HG02610 (cell line): Measurements from ENCODE around the gene HYDIN.

Experiments used
- ATAC-seq: cut with Tn5 transposase; IDR thresholded peaks from one replicate; pipeline ENCODE4 v1.9.1; 2021; ENCODE audit warnings: mild to moderate bottlenecking, moderate library complexity; ENCODE audit not compliant: unreplicated experiment

HYDIN gene

DNA sequence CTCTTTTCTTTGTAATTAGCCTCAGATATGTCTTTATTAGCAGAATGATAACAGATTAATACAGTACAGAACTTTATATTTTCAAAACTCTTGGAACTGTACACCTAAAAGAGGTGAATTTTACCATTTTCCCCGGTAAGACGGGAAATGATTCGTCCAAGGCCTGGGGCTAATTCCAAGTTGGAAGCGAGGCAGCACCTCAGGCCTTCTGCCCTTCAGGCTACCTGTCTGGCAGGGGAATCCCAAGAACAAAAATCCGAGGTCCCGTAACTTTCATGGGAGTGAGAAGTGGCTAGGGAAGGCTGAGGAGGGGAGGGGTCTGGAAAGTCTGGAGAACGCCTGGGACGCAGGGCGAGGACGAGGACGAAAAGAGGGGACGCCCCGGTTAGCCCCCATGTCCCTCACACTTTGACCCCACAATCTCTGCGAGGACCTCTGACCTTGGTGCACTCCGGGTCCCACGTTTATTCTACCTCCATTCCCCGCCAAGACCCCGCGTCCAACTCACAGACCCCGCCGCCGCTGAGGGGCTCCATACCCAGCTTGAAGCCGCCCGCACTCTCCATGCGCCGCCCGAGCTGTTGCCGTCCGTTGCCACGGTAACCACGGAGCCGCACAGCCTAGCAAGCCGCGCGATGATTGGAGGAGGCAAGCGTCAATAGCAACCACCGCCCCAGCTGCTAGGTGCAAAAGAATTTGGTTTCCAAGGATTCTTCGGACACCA is at the start of gene HYDIN:
Gene HYDIN (minus strand): TSS at position 601 of the 724 bp plus-strand sequence. CDS start 43,827 bp downstream, outside the sequence.
- no peak for ATAC-seq

DNA sequence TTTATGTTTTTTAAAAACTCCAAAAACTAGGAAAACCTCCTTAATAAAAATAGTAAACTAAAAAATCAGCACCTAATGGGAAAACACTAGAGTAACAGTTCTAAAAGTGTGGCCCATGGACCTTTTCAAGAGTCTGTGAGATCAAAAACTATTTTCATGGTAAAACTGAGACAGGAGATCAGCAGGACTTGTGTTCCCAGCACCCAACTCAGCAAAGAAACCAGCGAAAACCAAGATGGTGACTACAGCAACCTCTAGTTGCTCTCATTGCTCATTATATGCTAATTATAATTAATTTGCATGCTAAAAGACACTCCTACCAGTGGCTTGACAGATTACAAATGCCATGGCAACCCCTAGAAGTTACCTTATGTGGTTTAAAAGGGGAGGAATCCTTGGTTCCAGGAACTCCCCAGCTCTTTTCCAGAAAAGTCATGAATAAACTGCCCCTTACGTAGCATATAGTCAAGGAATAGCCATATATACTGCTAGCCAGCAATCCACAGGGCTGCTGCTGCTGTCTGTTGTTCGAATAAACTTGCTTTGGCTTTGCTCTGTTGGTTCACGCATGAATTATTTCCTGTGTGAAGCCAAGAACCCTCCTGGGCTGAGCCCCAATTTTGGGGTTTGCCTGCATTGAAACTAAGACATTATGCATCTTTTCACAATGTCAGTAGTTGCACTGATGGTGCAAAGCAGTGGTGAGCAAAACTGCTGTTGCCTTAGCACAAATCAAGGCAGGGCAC is 46.2 kb upstream of the HYDIN start:
- no peak for ATAC-seq

DNA sequence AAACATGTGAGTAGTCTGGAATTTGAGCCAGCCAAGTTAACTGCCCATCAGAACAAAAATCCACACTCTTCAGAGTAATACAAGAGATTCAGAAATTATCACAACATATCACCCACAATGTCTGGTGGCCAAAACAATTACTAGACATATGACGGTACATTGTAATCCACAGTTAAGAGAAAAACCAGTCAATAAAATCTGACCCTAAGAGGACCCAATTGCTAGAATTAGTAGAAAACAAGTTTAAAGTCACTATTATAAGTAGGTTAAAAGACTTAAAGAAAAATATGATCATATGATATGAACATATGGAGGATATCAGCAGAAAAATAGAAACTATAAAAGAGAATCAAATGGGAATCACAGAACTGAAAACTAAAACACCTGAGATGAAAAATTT is 42.9 kb upstream of the HYDIN start:
- ATAC-seq, result no peak

DNA sequence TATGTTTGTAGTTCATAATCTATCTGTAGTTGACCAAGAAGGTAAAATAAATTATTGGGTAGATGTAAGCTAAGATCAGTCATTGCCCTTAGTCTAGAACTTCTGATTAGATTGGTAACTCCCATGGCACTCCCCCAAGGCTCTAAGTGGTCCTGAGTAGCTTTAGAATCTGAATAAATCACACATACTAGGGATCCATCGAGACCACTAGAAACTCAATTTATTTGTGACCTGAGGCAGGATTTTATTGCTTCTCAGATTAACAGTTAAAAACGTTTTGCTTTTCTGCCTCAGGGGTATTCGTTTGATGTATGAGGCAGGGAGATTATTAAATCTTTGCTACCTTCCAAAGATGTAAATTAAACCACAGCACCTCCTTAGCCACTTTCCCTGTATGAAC is 33.8 kb upstream of the HYDIN start:
- ATAC-seq, result no peak

DNA sequence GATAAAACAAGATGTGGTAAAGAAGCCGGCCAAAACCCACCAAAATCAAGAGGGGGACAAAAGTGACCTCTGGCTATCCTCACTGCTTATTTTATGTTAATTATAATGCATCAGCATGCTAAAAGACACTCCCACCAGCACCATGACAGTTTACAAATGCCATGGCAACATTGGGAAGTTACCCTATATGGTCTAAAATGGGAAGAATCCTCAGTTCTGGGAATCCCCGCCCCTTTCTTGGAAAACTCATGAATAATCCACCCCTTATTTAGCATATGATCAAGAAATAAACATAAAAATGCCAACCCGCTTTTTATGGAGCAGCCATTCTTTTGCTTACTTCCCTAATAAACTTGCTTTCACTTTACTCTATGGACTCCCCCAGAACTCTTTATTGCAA is 33.1 kb upstream of the HYDIN start:
- ATAC-seq, result no peak

DNA sequence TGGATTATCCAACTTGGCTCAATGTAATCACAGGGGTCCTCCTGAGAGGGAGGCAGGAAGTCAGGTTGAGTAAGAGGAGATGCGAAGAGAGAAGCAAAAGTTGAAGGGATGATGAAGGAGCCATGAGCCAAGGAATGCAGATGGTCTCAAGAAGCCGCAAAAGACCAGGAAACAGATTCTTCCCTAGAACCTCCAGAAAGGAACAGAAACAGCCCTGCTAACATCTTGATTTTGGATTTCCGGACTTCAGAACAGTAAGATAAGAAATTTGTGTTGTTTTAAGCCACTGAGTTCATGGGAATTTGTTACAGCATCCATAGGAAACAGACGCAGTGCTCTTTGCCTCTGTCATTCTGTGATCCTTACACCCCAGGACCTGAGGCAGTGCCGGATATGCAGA is 31.9 kb upstream of the HYDIN start:
- ATAC-seq, result no peak

DNA sequence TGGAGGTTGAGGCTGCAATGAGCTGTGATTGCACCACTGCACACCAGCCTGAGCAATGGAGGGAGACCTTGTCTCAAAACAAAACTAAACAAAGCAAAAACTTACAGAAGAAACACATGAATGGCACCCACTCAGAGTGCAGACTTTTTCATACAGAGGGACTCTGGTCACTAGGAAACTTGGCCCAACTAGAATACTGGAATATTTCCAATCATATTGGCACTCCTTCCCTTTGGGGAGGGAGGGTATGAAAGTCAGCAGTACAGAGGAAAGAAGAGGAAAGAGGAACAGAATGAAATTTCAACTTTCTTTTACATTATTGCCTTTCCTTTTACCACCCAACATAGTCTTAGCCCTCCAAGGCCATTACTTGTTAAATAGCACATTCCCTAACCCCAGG is 30.5 kb upstream of the HYDIN start:
- no peak for ATAC-seq

DNA sequence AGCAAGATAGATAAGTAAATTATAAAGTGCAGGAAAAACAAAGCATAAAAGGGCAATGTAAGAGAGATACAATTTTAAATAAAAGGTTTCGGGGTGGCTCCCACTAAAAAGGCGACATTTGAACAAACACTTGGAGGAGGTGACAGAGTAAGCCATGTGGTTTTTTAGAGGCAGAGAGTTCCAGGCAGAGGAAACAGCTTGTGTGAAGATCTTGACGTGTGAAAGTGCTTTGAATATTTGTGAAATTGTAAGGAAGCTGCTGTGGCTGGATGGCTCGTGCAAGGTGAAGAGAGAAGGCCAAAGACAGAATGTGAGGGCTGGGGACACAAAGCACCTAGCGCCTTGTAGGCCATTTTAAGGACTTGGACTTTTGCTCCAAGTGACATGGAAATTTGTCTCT is 28.6 kb upstream of the HYDIN start:
- ATAC-seq, result no peak

DNA sequence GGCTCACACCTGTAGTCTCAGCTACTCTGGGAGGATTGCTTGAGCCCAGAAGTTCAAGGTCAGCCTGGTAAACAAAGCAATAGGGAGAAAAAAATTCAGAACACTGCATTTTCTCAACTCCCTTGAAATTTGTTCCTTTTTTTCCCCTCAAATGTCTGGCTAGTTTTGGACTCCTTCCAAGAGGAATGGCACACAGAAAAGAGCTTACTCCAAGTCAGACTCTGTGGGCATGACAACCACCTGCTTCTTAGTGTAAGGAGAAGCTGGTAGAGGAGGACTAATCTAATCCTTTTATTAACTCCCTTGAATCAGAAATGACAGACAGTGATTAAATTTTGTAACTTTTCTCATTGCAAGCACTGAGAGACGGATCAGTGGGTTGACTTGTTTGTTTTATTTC is 27.9 kb upstream of the HYDIN start:
- no peak for ATAC-seq

DNA sequence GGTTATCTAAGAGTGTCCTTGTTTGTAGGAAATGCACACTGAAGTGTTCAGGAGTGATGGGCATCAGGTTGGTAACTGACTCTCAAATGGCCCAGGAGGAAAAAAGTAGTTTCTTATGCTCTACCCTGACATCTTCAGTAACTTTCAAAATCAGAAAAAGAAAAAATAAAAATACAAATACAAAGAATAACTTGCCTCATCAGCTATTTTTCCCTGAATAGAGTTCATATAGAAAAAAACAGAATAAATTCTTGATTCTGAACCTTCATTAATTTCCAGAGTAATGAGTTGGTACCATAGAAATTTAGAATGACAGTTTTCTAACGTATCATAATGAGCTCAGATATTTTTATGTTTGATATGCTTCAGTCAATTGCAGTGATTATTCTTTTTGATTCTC is 27.2 kb upstream of the HYDIN start:
- no peak for ATAC-seq

DNA sequence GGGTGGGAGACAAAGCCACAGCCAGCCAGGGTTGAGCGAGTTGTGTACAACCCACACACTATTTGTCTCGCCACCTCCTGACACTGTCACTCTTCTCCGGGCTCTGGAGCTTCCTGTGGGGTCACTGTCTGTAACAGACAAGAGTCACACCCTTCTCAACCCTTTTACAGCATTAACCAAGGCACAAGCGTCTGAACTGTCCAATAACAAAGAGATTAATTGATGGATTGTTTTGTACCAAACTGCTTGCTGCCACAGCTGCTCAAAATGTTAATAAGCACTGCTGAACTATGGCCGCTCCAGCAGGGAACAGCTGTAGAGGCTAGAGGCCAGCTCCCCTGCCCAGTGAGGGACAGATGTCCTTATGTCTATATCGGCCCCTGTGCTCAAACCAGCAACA is 25.2 kb upstream of the HYDIN start:
- no peak for ATAC-seq

DNA sequence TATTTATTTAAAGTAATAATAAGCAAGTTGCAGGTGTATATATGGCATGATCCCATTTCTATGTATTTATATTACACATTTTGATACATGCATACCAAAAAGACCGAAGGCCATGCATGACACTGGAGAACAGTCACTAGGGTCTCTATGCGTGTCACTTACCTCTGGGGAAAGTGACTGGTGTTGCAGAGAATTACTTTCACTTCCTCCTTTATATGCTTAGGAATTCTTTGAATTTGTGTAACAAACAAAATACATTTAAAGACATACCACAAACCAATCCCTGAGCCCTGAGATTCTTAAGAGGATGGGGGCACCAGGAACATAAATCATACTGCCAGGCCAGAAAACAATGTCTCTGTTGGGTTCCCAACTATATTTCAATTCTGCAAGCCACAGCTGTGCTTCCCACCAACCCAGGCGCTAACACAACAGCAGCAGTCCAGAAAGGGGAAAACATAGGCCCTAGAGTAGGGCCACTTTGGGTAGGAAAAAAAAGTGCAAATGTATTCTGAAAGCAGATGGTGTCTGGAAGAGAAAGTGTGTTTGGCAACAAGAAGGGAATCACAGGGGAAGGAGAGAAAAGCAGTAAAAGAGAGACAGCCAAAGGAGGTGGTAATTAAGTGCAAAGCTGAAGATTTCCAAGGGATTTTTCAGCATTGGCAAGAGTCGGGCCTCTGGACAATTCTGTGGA is 24.5 kb upstream of the HYDIN start:
- ATAC-seq, result no peak

DNA sequence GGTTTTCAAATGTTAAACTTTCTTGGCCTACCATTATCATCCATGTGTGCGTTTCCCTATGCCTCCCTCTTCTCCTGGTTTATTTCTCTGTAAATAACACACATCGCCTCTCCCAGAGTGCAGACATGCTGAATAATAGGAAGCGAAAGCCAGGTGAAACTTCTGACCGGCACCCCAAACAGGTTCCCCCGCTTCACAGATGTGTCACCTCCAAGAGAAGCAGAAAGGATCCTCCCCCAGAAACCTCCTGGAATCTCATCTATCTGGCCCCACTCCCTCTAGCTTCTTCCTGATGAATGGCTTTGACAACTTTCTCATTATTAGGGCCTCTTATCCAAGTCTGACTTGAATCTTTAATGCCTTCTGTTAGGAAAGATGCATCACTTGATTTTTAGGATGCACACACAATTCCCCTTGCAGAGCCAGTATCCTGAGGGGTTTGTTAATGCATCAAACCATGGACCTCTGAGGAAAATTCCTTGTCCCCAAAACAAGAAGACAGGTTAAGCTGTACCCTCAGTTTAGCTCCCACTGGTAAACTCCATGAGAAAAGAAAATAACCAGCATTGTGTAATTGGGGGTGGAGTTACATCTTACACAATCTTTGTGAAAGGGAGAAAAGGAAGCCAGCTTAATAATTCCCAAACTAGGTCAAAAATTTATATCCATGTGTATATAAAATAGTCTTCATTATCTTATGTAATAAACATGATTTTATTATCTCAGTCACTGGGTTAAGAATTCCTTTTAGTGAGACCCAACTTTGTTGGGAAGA is 20.1 kb upstream of the HYDIN start:
- ATAC-seq, result no peak

DNA sequence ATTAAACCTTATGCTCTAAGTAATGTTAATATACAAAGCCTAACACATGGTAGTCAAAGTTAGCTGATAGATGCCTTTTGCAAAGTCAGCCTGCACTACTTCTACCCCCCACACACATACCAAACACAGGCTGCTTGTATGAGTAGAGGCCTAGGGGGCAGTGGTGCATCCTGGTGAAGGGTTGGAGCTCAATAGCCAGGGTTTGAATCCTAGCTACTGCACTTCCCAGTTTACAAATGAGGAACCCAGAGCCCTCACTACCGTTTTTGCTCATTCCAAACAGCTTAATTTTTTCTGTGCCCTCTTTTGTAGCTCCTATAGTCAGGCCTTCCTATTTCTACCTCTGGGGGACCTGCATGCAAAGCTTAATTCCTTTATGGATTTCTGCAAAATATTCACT is 18.9 kb upstream of the HYDIN start:
- no peak for ATAC-seq

DNA sequence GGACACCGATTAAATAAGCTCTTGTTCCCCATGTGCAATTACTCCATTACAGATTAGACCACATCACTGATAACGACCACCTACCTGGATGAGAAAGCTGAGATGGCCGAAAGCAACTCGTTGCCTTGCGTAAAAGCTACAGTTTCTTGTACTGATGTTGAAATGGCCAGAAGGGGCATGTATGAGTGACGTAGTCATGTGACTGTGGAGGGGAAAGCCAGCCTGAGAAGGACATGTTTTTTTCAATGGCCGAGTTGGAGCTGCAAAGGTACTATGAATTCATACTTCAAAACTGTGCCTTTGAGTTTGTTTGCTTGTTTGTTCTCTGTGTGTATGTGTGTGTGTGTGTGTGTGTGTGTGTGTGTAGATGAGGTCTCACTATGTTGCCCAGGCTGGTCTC is 17.0 kb upstream of the HYDIN start:
- ATAC-seq, result no peak

DNA sequence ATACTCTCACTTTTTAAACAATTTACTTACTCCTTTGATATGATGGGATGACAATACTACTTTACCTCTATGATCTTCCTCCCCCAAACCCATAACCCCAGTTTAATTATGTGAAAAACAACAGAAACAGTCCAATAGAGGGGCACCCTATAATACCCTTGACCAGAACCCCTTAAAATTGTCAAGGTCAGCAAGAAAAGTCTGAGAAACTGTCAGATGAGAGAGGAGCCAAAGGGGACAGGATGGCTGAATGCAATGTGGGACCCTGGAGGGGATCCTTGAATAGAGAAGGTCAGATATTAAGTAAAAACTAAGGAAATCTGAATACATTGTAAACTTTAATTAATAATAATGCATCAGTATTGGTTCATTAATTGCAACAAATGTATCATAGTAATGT is 15.8 kb upstream of the HYDIN start:
- ATAC-seq, result no peak

DNA sequence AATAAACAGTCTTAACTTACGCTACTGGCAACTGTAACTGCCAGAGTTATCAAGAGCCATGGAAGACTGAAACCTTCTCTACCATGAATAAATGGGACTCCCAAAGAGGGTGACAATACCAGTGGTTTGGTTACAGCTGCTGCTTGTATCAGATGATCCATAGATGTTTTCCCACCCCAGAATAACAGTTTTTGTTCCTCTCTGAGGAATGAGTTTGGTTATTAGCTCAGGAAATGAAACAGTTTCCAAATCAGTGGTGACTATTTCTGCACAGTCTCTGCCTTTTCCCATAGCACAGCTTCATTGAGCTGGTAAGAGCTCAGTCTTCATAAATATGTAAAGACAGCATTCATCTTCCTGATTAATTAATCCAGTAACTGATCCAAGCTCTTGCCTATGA is 14.0 kb upstream of the HYDIN start:
- ATAC-seq, result no peak

DNA sequence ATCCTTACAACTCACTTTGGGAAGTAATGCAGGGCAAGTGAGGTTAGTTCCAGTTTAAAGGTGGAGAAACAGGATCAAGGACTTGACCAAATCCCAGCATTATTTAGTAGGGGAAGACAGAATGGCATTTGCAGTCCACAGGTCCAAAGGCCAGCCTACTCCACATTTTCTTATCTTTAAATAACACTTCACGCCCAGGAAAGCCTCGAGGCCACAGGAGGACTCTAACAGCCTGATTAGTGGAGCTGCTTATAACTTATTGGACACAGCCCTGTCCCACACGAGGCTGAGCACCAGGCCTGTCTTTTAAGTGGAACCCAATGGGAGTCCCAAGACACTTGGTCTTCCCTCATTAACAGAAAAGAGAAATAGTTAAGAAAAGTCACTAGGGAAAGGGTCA is 12.1 kb upstream of the HYDIN start:
- ATAC-seq, result no peak

DNA sequence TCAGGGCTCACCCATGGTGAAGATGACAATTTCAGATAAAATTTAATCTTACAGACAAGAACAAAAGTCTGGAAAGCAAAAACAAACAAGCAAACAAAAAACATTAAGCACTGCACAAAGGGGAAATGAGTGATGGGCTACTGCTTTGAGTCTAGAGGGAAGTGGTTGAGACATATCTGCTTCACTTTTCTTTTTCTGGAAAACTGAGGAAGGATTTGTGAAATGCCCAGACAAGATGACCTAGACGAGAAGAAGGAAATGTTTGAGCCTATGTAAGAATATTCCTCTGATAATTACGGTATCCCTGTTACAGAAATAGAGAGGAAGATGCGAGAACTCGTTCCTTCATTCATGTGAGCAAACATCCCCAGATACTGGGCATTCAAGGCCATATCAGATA is 11.5 kb upstream of the HYDIN start:
- no peak for ATAC-seq

DNA sequence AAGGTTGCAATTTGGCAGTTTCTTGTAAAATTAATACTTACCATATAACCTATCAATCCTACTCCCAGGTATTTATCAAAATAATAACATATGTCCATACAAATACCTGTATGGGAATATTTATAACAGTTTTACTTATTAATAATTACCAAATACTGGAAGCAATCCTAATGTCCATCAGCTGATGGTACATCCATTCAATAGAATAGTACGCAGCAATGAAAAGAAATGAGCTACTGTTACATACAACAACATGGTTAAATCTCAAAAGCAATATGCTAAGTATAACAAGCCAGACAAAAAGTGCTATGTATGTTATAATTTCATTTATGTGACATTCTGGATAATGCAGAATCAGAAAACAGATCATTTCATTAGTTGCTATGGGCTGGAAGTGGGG is 1.2 kb downstream of the HYDIN start:
- no peak for ATAC-seq
